Retinal pigment epithelial cell (primary cell): Measurements from ENCODE around the gene LSR.

Source experiments
- DNase-seq: peaks from one replicate; pipeline ENCODE4 v3.0.0-alpha.2; 2010; ENCODE audit warnings: low read depth
- H3K4me3 ChIP-seq: 2 replicates; pipeline ENCODE4 v1.5.1; 2011; ENCODE audit warnings: mild to moderate bottlenecking, low read length, control low read depth, moderate library complexity
- CTCF ChIP-seq: conservative IDR thresholded peaks from 2 replicates; pipeline ENCODE4 v1.5.1; 2011; ENCODE audit warnings: low read depth, low read length, control low read depth, inconsistent platforms

The LSR gene

GRCh38 chr19:35288906-35289305, 40.1 kb downstream of the LSR start:
- DNase-seq, result no peak
- TF ChIP-seq CTCF, result no peak
- H3K4me3 ChIP-seq, result no peak overlapping the region

GRCh38 chr19:35290381-35291127, 41.8 kb downstream of the LSR start:
- no peak for TF ChIP-seq CTCF
- H3K4me3 ChIP-seq, result no peak overlapping the region

GRCh38 chr19:35291259-35291658, 42.5 kb downstream of the LSR start:
- no peak for TF ChIP-seq CTCF
- DNase-seq, result no peak

More at GRCh38 chr19:35290381-35291127, 41.8 kb downstream of the LSR start:
- no peak for DNase-seq

GRCh38 chr19:35291916-35292315, 43.1 kb downstream of the LSR start, which contains the start of gene MAG:
MAG (plus strand) TSS chr19:35292161; CDS start chr19:35295409, 3,248 bp downstream.
- TF ChIP-seq CTCF, result no peak
- H3K4me3 ChIP-seq, result no peak within 1 kb of the TSS
- no peak for DNase-seq

More at GRCh38 chr19:35291259-35291658, 42.5 kb downstream of the LSR start:
- no peak overlapping the region for H3K4me3 ChIP-seq

GRCh38 chr19:35292421-35293362, 43.9 kb downstream of the LSR start:
- TF ChIP-seq CTCF, result no peak
- no peak overlapping the region for H3K4me3 ChIP-seq
- DNase-seq, result no peak

- no peak for DNase-seq
- TF ChIP-seq CTCF, result no peak
- no peak overlapping the region for H3K4me3 ChIP-seq
These were observed 44.5 kb downstream of the LSR start for GRCh38 chr19:35293363-35293739.
